GM19035 (cell line): ENCODE results near the gene SLC12A1.

Experiments
- ATAC-seq: cut with Tn5 transposase; IDR thresholded peaks from one replicate; pipeline ENCODE4 v1.9.1; 2021; ENCODE audit not compliant: unreplicated experiment

The SLC12A1 gene

GRCh38 chr15:48205981-48206380, at the start of gene SLC12A1:
TSS of gene SLC12A1 (plus strand) at chr15:48206302. CDS start at chr15:48207720, 1,418 bp downstream.
- no peak for ATAC-seq

GRCh38 chr15:48168616-48169015, 37.5 kb upstream of the SLC12A1 start:
- no peak for ATAC-seq

- ATAC-seq: no peak
Measured at GRCh38 chr15:48170981-48171380, 35.1 kb upstream of the SLC12A1 start.

- ATAC-seq: no peak
Measured at GRCh38 chr15:48175126-48175525, 31.0 kb upstream of the SLC12A1 start.

- no peak for ATAC-seq
Measured at GRCh38 chr15:48176112-48176511, 30.0 kb upstream of the SLC12A1 start.

GRCh38 chr15:48176957-48177356, 29.1 kb upstream of the SLC12A1 start:
- no peak for ATAC-seq

- ATAC-seq: peak; percentile 72
Measured at GRCh38 chr15:48177383-48177765, 28.7 kb upstream of the SLC12A1 start.

- peak; percentile 86 for ATAC-seq
Measured at GRCh38 chr15:48177766-48178647, 28.1 kb upstream of the SLC12A1 start, which contains the start of gene MYEF2. TSS of gene MYEF2 (minus strand) at chr15:48178295. CDS start at chr15:48178237, 58 bp downstream.

- ATAC-seq: no peak
Measured at GRCh38 chr15:48178648-48178931, 27.5 kb upstream of the SLC12A1 start.

- no peak for ATAC-seq
Measured at GRCh38 chr15:48182749-48183148, 23.4 kb upstream of the SLC12A1 start.

- ATAC-seq: no peak
Measured at GRCh38 chr15:48185529-48185928, 20.6 kb upstream of the SLC12A1 start.

GRCh38 chr15:48186271-48186670, 19.8 kb upstream of the SLC12A1 start:
- ATAC-seq: no peak

GRCh38 chr15:48190932-48191573, 15.0 kb upstream of the SLC12A1 start:
- ATAC-seq: no peak

- ATAC-seq: no peak
Measured at GRCh38 chr15:48191574-48192225, 14.4 kb upstream of the SLC12A1 start, which contains the start of gene CTXN2. TSS of gene CTXN2 (plus strand) at chr15:48191665. CDS start at chr15:48201301, 9,636 bp downstream.

GRCh38 chr15:48202068-48202467, 4.0 kb upstream of the SLC12A1 start:
- no peak for ATAC-seq

- ATAC-seq: no peak
Measured at GRCh38 chr15:48221261-48221660, 15.2 kb downstream of the SLC12A1 start.

GRCh38 chr15:48221885-48222284, 15.8 kb downstream of the SLC12A1 start:
- no peak for ATAC-seq

GRCh38 chr15:48222627-48223026, 16.5 kb downstream of the SLC12A1 start:
- ATAC-seq: no peak

GRCh38 chr15:48225771-48226170, 19.7 kb downstream of the SLC12A1 start:
- ATAC-seq: no peak

GRCh38 chr15:48230498-48230897, 24.4 kb downstream of the SLC12A1 start:
- no peak for ATAC-seq

- ATAC-seq: no peak
Measured at GRCh38 chr15:48233246-48233645, 27.1 kb downstream of the SLC12A1 start.

- ATAC-seq: no peak
Measured at GRCh38 chr15:48239334-48239733, 33.2 kb downstream of the SLC12A1 start.
